Ovary (tissue), 3 donors: ENCODE results near the gene KLHL17.

Experiments
- CTCF ChIP-seq, 3 donors: fragments of 450-650 bp in 2 of 3; fragments of 200-600 bp in 1 of 3; IDR thresholded peaks; one replicate each; pipeline versions ENCODE4 v1.5.1 to v1.8.0; 2016 to 2022; ENCODE audit warnings: antibody characterized with exemption in 3 of 3, mild to moderate bottlenecking in 1 of 3
- EP300 ChIP-seq: sonication (generic); formaldehyde crosslinking; IDR thresholded peaks from one replicate; pipeline ENCODE4 v1.6.1; 2017; ENCODE audit warnings: antibody characterized with exemption
- donor health status: DM: no; HTN: no; CAD: no.

- TF ChIP-seq CTCF (IDR thresholded peaks at IDR 0.05), result no peak
- no peak for TF ChIP-seq EP300
These were observed 45.5 kb upstream of the KLHL17 start for GRCh38 chr1:914891-915280.
